ENCODE measurements around the gene TACR1. TPM values are rescaled to one million over a fixed set of nuclear protein-coding genes. Genes with fewer than 3 reads are reported as not detected.

The TACR1 gene
- total RNA-seq, 1 experiment from 2014 or later: not detected

- BruUV-seq (replicated peaks): no TSS peak
- RAD21 ChIA-PET (ENCODE audit: low non-redundant PET in 1 of 2, low total read pairs in 2 of 2, uncharacterized antibody in 2 of 2, unreplicated experiment in 2 of 2): no interaction called here
- no peaks in the 10 kb centered on the region for H3K79me2 ChIP-seq (ENCODE audit: insufficient read depth, low read length)
Measured at GRCh38 chr2:74999468-74999867, 199.9 kb downstream of the TACR1 start.

More at GRCh38 chr2:74999468-74999867, 199.9 kb downstream of the TACR1 start:
- Histone ChIP-seq H3K9me3 (ENCODE audit: control insufficient read depth in 1 of 2, insufficient read depth in 1 of 2, low read depth in 1 of 2, low read length in 2 of 2) (peaks cover 0 to 3% of the 10 kb centered on the region in 2 experiments; a peak in 1 of 4 replicates), H3K4me3 (replicated peaks in 1 of 2; ENCODE audit: low read depth in 1 of 2, low read length in 2 of 2) (no peak overlapping the region), H3K36me3 (ENCODE audit: control insufficient read depth in 1 of 2, insufficient read depth in 2 of 2, low read length in 2 of 2) (no peaks in the 10 kb centered on the region), H2AFZ (ENCODE audit: low read depth, low read length, poor library complexity, severe bottlenecking) (no peak overlapping the region), H3K9me2 (ENCODE audit: insufficient read depth) (no peaks in the 10 kb centered on the region), H3K27me3 (ENCODE audit: insufficient read depth, low read length) (no peaks in the 10 kb centered on the region), H3K4me2 (ENCODE audit: low read length) (no peak overlapping the region), H4K20me1 (ENCODE audit: insufficient read depth) (no peaks in the 10 kb centered on the region), H3K9ac (ENCODE audit: low read length) (no peak overlapping the region), H3K27ac (ENCODE audit: low read depth, low read length) (no peak overlapping the region), H3K4me1 (ENCODE audit: control insufficient read depth in 1 of 2, insufficient read depth in 2 of 2, low read length in 2 of 2) (no peaks in the 10 kb centered on the region)
- ChIA-PET CTCF (no interaction called here), POLR2A (no interaction called here)
- ATAC-seq: no peak
- intact Hi-C loops (cut with micrococcal nuclease): no loop called here
- TF ChIP-seq YY1 (IDR thresholded peaks at IDR 0.05; ENCODE audit: extremely low read depth, insufficient replicate concordance, low read depth, low read length): no peak
- TF ChIP-seq POLR2A (IDR thresholded peaks at IDR 0.05; ENCODE audit: borderline replicate concordance, extremely low read depth, insufficient read depth, insufficient read length): no peak
- TF ChIP-seq ELF1 (IDR thresholded peaks at IDR 0.05; ENCODE audit: borderline replicate concordance, low read depth): no peak
- no peak for TF ChIP-seq ZNF274 (IDR thresholded peaks at IDR 0.05; ENCODE audit: low read depth, low read length)
- no peak for TF ChIP-seq EGR1 (IDR thresholded peaks at IDR 0.05; ENCODE audit: low read depth)
- no peak for TF ChIP-seq CTCF (IDR thresholded peaks at IDR 0.05 in 2 of 3, conservative IDR thresholded peaks at IDR 0.05 in 1 of 3; ENCODE audit: borderline replicate concordance in 1 of 3, insufficient read depth in 1 of 3, low read depth in 2 of 3, low read length in 2 of 3)
- TF ChIP-seq EZH2phosphoT487 (IDR thresholded peaks at IDR 0.05; ENCODE audit: borderline replicate concordance): no peak
- TF ChIP-seq POLR2AphosphoS5 (IDR thresholded peaks at IDR 0.05; ENCODE audit: low read depth, low read length): no peak
- no peak for TF ChIP-seq MAX (IDR thresholded peaks at IDR 0.05)
- TF ChIP-seq FOSL1 (IDR thresholded peaks at IDR 0.05; ENCODE audit: low read depth): no peak
- no peak for TF ChIP-seq RAD21 (IDR thresholded peaks at IDR 0.05; ENCODE audit: low read depth)
- no peak for TF ChIP-seq ATF3 (IDR thresholded peaks at IDR 0.05)
- TF ChIP-seq SIN3A (IDR thresholded peaks at IDR 0.05; ENCODE audit: low read depth): no peak
- no peak for DNase-seq (ENCODE audit: low read depth, low spot score)

Small RNA genes lying within 50 kb of the gene (microRNA-seq; reads per million reads assigned to microRNA genes)
- 2.8 reads per million for gene MIR5000 (ENCODE audit: borderline number of aligned reads)

Other genes with a start within 250 kb of the TACR1 start
- gene POLE4, start 240.9 kb downstream of the TACR1 start, total RNA-seq (2021; ENCODE audit: unreplicated experiment): 25.6 TPM

Measured in HCT116 (cell line).